Pancreas (tissue), 10 donors: Measurements from ENCODE around the gene MEIS3. TPM values are rescaled to one million over a fixed set of nuclear protein-coding genes. Genes with fewer than 3 reads are reported as not detected.

Source experiments
- ATAC-seq, 4 donors: fragments of 200-7000 bp; cut with Tn5 transposase; one replicate each; pipeline versions ENCODE4 v1.8.0 to v1.9.1; 2020; ENCODE audit warnings: mild to moderate bottlenecking in 4 of 4, moderate library complexity in 4 of 4
- DNase-seq, 6 donors: peaks; one replicate each; pipeline ENCODE4 v3.0.0-alpha.2; 2020
- FAIRE-seq: peaks from 2 replicates; lab custom pipeline; 2012; peaks lifted over from hg19 to GRCh38; lab: Jason Lieb, UNC
- H3K27ac ChIP-seq, 4 donors: fragments of 200-600 bp; sonication (generic); 1 replicate in 3 of 4; 2 replicates in 1 of 4; pipeline versions ENCODE4 v1.5.0 to v1.8.0; 2020
- H3K27me3 ChIP-seq, 4 donors: fragments of 200-600 bp; one replicate each; pipeline ENCODE4 v1.8.0; 2021
- H3K36me3 ChIP-seq, 3 donors: fragments of 200-600 bp; sonication (generic) in 1 of 3; one replicate each; pipeline versions ENCODE4 v1.5.0 to v1.8.0; 2020 to 2021
- H3K4me1 ChIP-seq, 3 donors: fragments of 200-600 bp; one replicate each; pipeline ENCODE4 v1.8.0; 2021
- H3K4me3 ChIP-seq, 4 donors: fragments of 200-600 bp; sonication (generic) in 2 of 4; one replicate each; pipeline versions ENCODE4 v1.5.0 to v1.8.0; 2020 to 2021
- H3K9me3 ChIP-seq, 4 donors: fragments of 200-600 bp; one replicate each; pipeline ENCODE4 v1.8.0; 2021
- WGBS, 2 donors: extraction: QIAGEN DNeasy Blood & Tissue Kit; methylation state at CpG; one replicate each; pipeline ENCODE4 v1.1.7; 2013; 5-methylcytosine and 5-hydroxymethylcytosine counted together
- intact Hi-C, 3 donors: fragments of 100-400 bp; cut with DNase I; formaldehyde crosslinking; loops; one replicate each; pipeline versions ENCODE4 v1.11.1 to v1.14.2; 2022
- polyA plus RNA-seq, 2 donors: library from polyadenylated mRNA; stranded (reverse); fragments of 200-250 nt; gene quantifications; one replicate each; pipeline ENCODE4 v1.2.3, GENCODE V29; 2013
- total RNA-seq, 6 donors: library from RNA; stranded (reverse); fragmentation: NEBNext Ultra II Directional in 4 of 6; extraction: Animal tissue kit (Norgen Biotek cat#: 25700) in 4 of 6; gene quantifications; one replicate each; pipeline versions ENCODE4 v1.2.1 to v1.2.4, GENCODE V29; 2021 to 2023
- TF ChIP-seq, protein P1 (sequence below), 4 donors: fragments of 200-600 bp; sonication (generic) in 3 of 4; IDR thresholded peaks; one replicate each; pipeline versions ENCODE4 v1.5.0 to v1.8.0; 2021; ENCODE audit warnings: antibody characterized with exemption in 4 of 4
- donor health status: healthy with polysubstance abuse.
- donor health status: DM: no; HTN: no; CAD: no; lungs with moderate emphysema.
- donor health status: DM: no; HTN: no; CAD: no.
- donor health status: control.
- donor health status: control.
- donor health status: Bipolar disorder and iron deficiency.
- donor health status: DM: yes; HTN: yes; CAD: no.
- donor health status: DM: no; HTN: no; CAD: no.
- donor health status: DM: no; HTN: no; CAD: no.
- donor health status: DM: yes; HTN: yes; CAD: no.

MEIS3 gene
- total and polyA plus RNA-seq, 8 donors, result 0.91 to 28.5 (median 3.0) TPM

DNA sequence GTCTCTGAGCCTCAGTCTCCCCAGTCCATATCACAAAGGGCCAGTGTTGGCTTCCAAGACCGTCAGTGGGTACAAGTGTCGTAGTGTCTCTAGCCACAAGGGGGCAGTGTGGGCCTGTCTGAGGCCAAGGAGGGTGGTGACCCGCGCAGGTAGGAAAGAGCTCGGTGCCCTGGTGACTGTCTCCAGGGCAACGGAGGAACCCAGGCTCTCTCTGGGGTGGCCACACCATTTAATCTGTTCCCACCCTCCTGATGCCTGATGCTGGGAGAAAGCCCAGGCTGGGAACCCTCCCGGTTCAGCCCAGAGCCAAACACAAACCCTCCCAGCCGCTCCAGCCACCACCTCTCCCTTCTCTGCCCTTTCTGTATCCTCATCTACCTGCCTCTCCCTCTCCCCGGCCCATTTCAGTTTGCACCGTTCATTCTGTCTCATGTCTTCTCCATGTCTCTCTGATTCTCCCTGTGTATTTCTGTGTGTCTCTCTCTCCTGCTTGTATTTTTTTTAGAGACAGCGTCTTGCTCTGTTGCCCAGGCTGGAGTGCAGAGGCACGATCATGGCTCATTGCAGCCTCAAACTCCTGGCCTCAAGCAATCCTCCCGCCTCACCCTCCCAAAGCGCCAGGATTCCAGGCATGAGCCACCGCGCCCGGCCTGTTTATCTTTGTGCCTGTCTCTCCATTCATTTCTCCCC is 17.5 kb upstream of the MEIS3 start:
- FAIRE-seq (no peak), ATAC-seq (peak; percentile 87 to 100 (median 98)), DNase-seq (peak; percentile 66 to 93 (median 86))
- intact Hi-C loops, result loop anchor here in 2 of 3 donors (5.0 to 10.0 kb wide), 3 partner anchors 78 to 260 kb away; partner anchors contain the start of gene NAPA (in 2 of the 2)
- TF ChIP-seq, protein P1, sequence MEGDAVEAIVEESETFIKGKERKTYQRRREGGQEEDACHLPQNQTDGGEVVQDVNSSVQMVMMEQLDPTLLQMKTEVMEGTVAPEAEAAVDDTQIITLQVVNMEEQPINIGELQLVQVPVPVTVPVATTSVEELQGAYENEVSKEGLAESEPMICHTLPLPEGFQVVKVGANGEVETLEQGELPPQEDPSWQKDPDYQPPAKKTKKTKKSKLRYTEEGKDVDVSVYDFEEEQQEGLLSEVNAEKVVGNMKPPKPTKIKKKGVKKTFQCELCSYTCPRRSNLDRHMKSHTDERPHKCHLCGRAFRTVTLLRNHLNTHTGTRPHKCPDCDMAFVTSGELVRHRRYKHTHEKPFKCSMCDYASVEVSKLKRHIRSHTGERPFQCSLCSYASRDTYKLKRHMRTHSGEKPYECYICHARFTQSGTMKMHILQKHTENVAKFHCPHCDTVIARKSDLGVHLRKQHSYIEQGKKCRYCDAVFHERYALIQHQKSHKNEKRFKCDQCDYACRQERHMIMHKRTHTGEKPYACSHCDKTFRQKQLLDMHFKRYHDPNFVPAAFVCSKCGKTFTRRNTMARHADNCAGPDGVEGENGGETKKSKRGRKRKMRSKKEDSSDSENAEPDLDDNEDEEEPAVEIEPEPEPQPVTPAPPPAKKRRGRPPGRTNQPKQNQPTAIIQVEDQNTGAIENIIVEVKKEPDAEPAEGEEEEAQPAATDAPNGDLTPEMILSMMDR (IDR thresholded peaks at IDR 0.05), result peak; percentile 78 to 93 (median 86)
- Histone ChIP-seq H3K4me1 (no peaks in the 10 kb centered on the region), H3K27ac (no peak overlapping the region), H3K27me3 (peaks cover 0 to 4% (median 0%) of the 10 kb centered on the region in 4 donors), H3K36me3 (no peaks in the 10 kb centered on the region), H3K4me3 (no peak overlapping the region), H3K9me3 (no peaks in the 10 kb centered on the region)
- WGBS, 2 donors, result 32 to 33% methylated on average over 17 of the region's 17 CpGs

DNA sequence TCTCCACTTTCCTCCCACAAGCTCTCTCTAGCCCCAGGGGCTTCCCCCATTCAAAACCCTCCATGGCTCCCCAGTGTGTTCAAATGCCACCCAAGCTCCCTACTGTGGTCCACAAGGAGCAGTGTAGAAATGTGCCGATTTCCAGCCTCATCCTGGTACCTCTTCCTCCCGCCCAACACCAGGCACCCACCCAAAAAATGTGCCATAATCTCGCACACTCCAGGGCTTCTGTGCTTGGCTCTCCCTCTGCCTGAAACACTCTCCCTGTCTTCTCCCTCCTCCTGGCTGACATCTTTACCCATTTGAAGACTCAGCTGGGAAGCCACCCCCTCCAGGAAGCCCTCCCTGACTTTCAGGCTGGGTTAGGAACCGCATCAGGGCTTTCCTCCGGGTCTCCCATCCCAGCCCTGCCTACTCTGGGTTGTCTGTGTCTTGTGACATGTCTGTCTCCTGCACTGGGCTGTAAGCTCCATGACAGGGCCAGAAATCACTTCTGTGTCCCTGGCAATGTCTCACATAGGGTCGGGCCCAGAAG is 16.6 kb upstream of the MEIS3 start:
- DNase-seq (peak in 1 of 6 donors; percentile 23), FAIRE-seq (no peak), ATAC-seq (no peak)
- 67 to 79% methylated on average over 6 of the region's 6 CpGs for WGBS, 2 donors
- intact Hi-C loops, result loop anchor here in 2 of 3 donors (5.0 to 10.0 kb wide), 3 partner anchors 79 to 261 kb away; partner anchors contain the start of gene NAPA (in 2 of the 2)
- Histone ChIP-seq H3K36me3 (no peaks in the 10 kb centered on the region), H3K4me3 (no peak overlapping the region), H3K9me3 (no peaks in the 10 kb centered on the region), H3K4me1 (no peaks in the 10 kb centered on the region), H3K27me3 (peaks cover 0 to 10% (median 0%) of the 10 kb centered on the region in 4 donors), H3K27ac (no peak overlapping the region)
- TF ChIP-seq, protein P1 (IDR thresholded peaks at IDR 0.05), result no peak

DNA sequence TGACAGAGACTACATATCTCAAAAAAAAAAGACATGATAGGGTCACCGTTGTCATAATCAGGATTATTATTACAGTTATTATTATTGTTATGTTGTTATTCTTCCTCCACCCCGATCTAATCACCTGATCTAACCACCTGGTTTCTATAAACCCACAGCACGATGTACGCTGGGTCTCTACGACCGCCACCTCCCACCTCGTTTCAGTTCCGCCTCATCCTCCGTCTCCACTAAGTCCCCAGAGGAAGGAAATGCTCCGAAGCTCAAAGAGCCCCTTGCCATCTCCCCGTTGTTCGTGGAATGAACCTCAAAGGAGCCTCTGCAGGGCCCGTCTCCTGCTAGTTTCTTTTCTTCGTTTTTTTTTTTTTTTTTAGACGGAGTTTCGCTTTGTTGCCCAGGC is 15.9 kb upstream of the MEIS3 start:
- peaks cover 0 to 13% (median 0%) of the 10 kb centered on the region in 4 donors for H3K27me3 ChIP-seq
- intact Hi-C loops, result loop anchor here in 2 of 3 donors (5.0 to 10.0 kb wide), 3 partner anchors 80 to 262 kb away; partner anchors contain the start of gene NAPA (in 2 of the 2)
- DNase-seq (peak in 1 of 6 donors; percentile 8), ATAC-seq (no peak), FAIRE-seq (no peak)
- TF ChIP-seq, protein P1 (IDR thresholded peaks at IDR 0.05), result no peak
- WGBS, 2 donors, result 59 to 69% methylated on average over 16 of the region's 16 CpGs
- H3K4me1 ChIP-seq, result peaks cover 0 to 3% (median 2%) of the 10 kb centered on the region in 3 donors
- no peak overlapping the region for H3K4me3 ChIP-seq
- H3K36me3 ChIP-seq, result no peaks in the 10 kb centered on the region
- no peaks in the 10 kb centered on the region for H3K9me3 ChIP-seq
- H3K27ac ChIP-seq, result no peak overlapping the region

DNA sequence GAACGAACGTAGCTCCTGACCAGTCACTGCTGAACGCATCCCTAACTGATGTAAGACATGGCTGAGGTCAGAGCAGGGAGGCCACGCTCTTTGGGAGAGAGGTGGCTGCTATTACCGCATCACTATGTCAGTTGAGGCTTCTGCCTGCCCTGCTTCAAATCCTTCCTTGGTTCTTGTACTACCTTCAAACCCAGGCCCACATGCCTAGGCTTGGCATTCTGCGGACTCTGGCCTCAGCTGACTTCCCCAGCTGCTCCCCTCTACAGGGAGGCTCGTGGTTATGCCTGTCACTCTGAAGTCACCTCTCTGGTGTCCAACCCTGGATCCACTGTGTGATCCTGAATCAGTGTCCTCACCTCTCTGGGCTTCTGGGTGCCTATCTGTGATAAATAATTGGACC is 14.8 kb upstream of the MEIS3 start:
- no peak for FAIRE-seq
- intact Hi-C loops, result loop anchor here in 1 of 3 donors (10.0 kb wide), 1 partner anchor 81 kb away; the partner anchor contains the start of gene NAPA
- TF ChIP-seq, protein P1 (IDR thresholded peaks at IDR 0.05), result no peak
- H3K4me1 ChIP-seq, result peaks cover 0 to 7% (median 4%) of the 10 kb centered on the region in 3 donors
- H3K4me3 ChIP-seq, result no peak overlapping the region
- peaks cover 0 to 13% (median 0%) of the 10 kb centered on the region in 4 donors for H3K27me3 ChIP-seq
- no peak for ATAC-seq
- H3K9me3 ChIP-seq, result no peaks in the 10 kb centered on the region
- 74 to 86% methylated on average over 7 of the region's 7 CpGs for WGBS, 2 donors
- H3K36me3 ChIP-seq, result no peaks in the 10 kb centered on the region
- no peak overlapping the region for H3K27ac ChIP-seq
- DNase-seq, result peak in 1 of 6 donors; percentile 8
